ENCODE measurements around the gene MYL5.
"Not testable (repeated sequence)": the region's sequence is repeated elsewhere in the genome, so short reads cannot be mapped to it uniquely, and the experiment has no call there.

The MYL5 gene

GRCh38 chr4:730511-730910 lies 56.2 kb downstream of the MYL5 start:
- DNase-seq, result no peak

- DNase-seq, result not testable (repeated sequence)
Observed at GRCh38 chr4:730946-731904, 56.9 kb downstream of the MYL5 start.

All from NCI-H345 (cell line).